ENCODE results near the gene SMPD3.

SMPD3 gene

GRCh38 chr16:68458101-68458500 is 9.8 kb upstream of the SMPD3 start:
- TF ChIP-seq CTCF (IDR thresholded peaks at IDR 0.05) (no peak), ZFX (IDR thresholded peaks at IDR 0.05; ENCODE audit: borderline replicate concordance) (no peak)

GRCh38 chr16:68455631-68456030 is 7.3 kb upstream of the SMPD3 start:
- TF ChIP-seq CTCF (IDR thresholded peaks at IDR 0.05): no peak
- H3K27ac ChIP-seq: no peak overlapping the region

More at GRCh38 chr16:68458101-68458500, 9.8 kb upstream of the SMPD3 start:
- H3K27ac ChIP-seq: no peak overlapping the region

- TF ChIP-seq CTCF (IDR thresholded peaks at IDR 0.05) (no peak), ZFX (IDR thresholded peaks at IDR 0.05; ENCODE audit: borderline replicate concordance) (no peak)
- H3K27ac ChIP-seq: no peak overlapping the region
These were observed 6.7 kb upstream of the SMPD3 start for GRCh38 chr16:68454920-68455435.

- TF ChIP-seq ZFX (IDR thresholded peaks at IDR 0.05; ENCODE audit: borderline replicate concordance): no peak
- TF ChIP-seq CTCF (IDR thresholded peaks at IDR 0.05): no peak
- no peak overlapping the region for H3K27ac ChIP-seq
These were observed 5.5 kb upstream of the SMPD3 start for GRCh38 chr16:68453816-68454215.

- TF ChIP-seq ZFX (IDR thresholded peaks at IDR 0.05; ENCODE audit: borderline replicate concordance) (no peak), CTCF (IDR thresholded peaks at IDR 0.05) (no peak)
- H3K27ac ChIP-seq: no peak overlapping the region
These were observed 3.9 kb upstream of the SMPD3 start for GRCh38 chr16:68452176-68452575.

- H3K27ac ChIP-seq: no peak overlapping the region
- no peak for TF ChIP-seq ZFX (IDR thresholded peaks at IDR 0.05; ENCODE audit: borderline replicate concordance)
- no peak for TF ChIP-seq CTCF (IDR thresholded peaks at IDR 0.05)
These were observed 3.4 kb upstream of the SMPD3 start for GRCh38 chr16:68451676-68452075.

- no peak overlapping the region for H3K27ac ChIP-seq
- no peak for TF ChIP-seq CTCF (IDR thresholded peaks at IDR 0.05)
- TF ChIP-seq ZFX (IDR thresholded peaks at IDR 0.05; ENCODE audit: borderline replicate concordance): no peak
These were observed 2.5 kb upstream of the SMPD3 start for GRCh38 chr16:68450741-68451255.

All from 22Rv1 (cell line).